ENCODE data around the gene UBE2G1. TPM values are rescaled to one million over a fixed set of nuclear protein-coding genes. Genes with fewer than 3 reads are reported as not detected.

The UBE2G1 gene
- total RNA-seq, 1 experiment from 2014 or later, result 80.6 TPM

- Histone ChIP-seq H3K79me2 (ENCODE audit: insufficient read depth, low read length) (peaks cover 100% of the 10 kb centered on the region), H4K20me1 (ENCODE audit: insufficient read depth) (peaks cover 18% of the 10 kb centered on the region; the same call in 1 of the 2 replicates), H3K9me2 (ENCODE audit: insufficient read depth) (no peaks in the 10 kb centered on the region), H3K4me2 (ENCODE audit: low read length) (no peak overlapping the region), H3K36me3 (ENCODE audit: control insufficient read depth in 1 of 2, insufficient read depth in 2 of 2, low read length in 2 of 2) (no peaks in the 10 kb centered on the region), H3K27ac (ENCODE audit: low read depth, low read length) (no peak overlapping the region), H3K4me1 (ENCODE audit: control insufficient read depth in 1 of 2, insufficient read depth in 2 of 2, low read length in 2 of 2) (peaks cover 17 to 30% of the 10 kb centered on the region in 2 experiments), H3K27me3 (ENCODE audit: insufficient read depth, low read length) (no peaks in the 10 kb centered on the region), H3K9me3 (ENCODE audit: control insufficient read depth in 1 of 2, insufficient read depth in 1 of 2, low read depth in 1 of 2, low read length in 2 of 2) (no peaks in the 10 kb centered on the region), H3K9ac (ENCODE audit: low read length) (no peak overlapping the region), H2AFZ (ENCODE audit: low read depth, low read length, poor library complexity, severe bottlenecking) (no peak overlapping the region), H3K4me3 (replicated peaks in 1 of 2; ENCODE audit: low read depth in 1 of 2, low read length in 2 of 2) (no peak overlapping the region)
- CTCF ChIA-PET, result no interaction called here
- RAD21 ChIA-PET (ENCODE audit: low non-redundant PET in 1 of 2, low total read pairs in 2 of 2, uncharacterized antibody in 2 of 2, unreplicated experiment in 2 of 2), result no interaction called here
- POLR2A ChIA-PET, result no interaction called here
- intact Hi-C loops (cut with micrococcal nuclease), result no loop called here
- no TSS peak for BruUV-seq (replicated peaks)
- TF ChIP-seq FOSL1 (IDR thresholded peaks at IDR 0.05; ENCODE audit: low read depth) (no peak), SRF (IDR thresholded peaks at IDR 0.05; ENCODE audit: low read depth) (no peak)
- TF ChIP-seq, protein P1, sequence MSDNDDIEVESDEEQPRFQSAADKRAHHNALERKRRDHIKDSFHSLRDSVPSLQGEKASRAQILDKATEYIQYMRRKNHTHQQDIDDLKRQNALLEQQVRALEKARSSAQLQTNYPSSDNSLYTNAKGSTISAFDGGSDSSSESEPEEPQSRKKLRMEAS (IDR thresholded peaks at IDR 0.05), result no peak
- DNase-seq (ENCODE audit: low read depth, low spot score) (no peak), ATAC-seq (no peak)
Observed at GRCh38 chr17:4324463-4324862, 42.0 kb downstream of the UBE2G1 start.

DNA sequence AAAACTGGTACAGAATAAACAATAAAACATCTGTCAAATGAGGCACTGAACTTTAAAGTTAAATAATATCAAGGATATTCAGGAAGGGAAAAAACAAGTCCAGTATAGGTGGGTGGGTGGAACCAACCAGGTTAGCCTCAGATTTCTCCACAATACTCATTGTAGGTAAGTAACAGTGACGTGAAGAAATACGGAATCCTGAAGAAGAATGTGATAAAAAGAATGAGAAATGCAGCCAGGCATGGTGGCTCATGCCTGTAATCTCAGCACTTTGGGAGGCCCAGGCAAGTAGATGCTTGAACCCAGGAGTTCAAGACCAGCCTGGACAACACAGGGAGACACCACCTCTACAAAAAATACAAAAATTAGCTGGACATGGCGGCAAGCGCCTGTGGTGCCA lies 47.3 kb downstream of the UBE2G1 start:
- no peak for DNase-seq (ENCODE audit: low read depth, low spot score)
- Histone ChIP-seq H3K4me3 (replicated peaks in 1 of 2; ENCODE audit: low read depth in 1 of 2, low read length in 2 of 2) (no peak overlapping the region), H3K79me2 (ENCODE audit: insufficient read depth, low read length) (peaks cover 96% of the 10 kb centered on the region), H3K9me3 (ENCODE audit: control insufficient read depth in 1 of 2, insufficient read depth in 1 of 2, low read depth in 1 of 2, low read length in 2 of 2) (no peaks in the 10 kb centered on the region), H3K4me1 (ENCODE audit: control insufficient read depth in 1 of 2, insufficient read depth in 2 of 2, low read length in 2 of 2) (no peaks in the 10 kb centered on the region), H3K27me3 (ENCODE audit: insufficient read depth, low read length) (no peaks in the 10 kb centered on the region), H3K9ac (ENCODE audit: low read length) (no peak overlapping the region), H3K27ac (ENCODE audit: low read depth, low read length) (no peak overlapping the region), H4K20me1 (ENCODE audit: insufficient read depth) (peaks cover 19% of the 10 kb centered on the region; the same call in 1 of the 2 replicates), H2AFZ (ENCODE audit: low read depth, low read length, poor library complexity, severe bottlenecking) (no peak overlapping the region), H3K36me3 (ENCODE audit: control insufficient read depth in 1 of 2, insufficient read depth in 2 of 2, low read length in 2 of 2) (no peaks in the 10 kb centered on the region), H3K9me2 (ENCODE audit: insufficient read depth) (no peaks in the 10 kb centered on the region), H3K4me2 (ENCODE audit: low read length) (no peak overlapping the region)
- no peak for ATAC-seq
- ChIA-PET RAD21 (ENCODE audit: low non-redundant PET in 1 of 2, low total read pairs in 2 of 2, uncharacterized antibody in 2 of 2, unreplicated experiment in 2 of 2) (no interaction called here), POLR2A (no interaction called here), CTCF (no interaction called here)
- intact Hi-C loops (cut with micrococcal nuclease), result no loop called here
- BruUV-seq (replicated peaks), result no TSS peak
- no peak for TF ChIP-seq EZH2phosphoT487 (IDR thresholded peaks at IDR 0.05; ENCODE audit: borderline replicate concordance)

All from HCT116 (cell line).